ENCODE measurements around the gene SLC23A2.

DNA sequence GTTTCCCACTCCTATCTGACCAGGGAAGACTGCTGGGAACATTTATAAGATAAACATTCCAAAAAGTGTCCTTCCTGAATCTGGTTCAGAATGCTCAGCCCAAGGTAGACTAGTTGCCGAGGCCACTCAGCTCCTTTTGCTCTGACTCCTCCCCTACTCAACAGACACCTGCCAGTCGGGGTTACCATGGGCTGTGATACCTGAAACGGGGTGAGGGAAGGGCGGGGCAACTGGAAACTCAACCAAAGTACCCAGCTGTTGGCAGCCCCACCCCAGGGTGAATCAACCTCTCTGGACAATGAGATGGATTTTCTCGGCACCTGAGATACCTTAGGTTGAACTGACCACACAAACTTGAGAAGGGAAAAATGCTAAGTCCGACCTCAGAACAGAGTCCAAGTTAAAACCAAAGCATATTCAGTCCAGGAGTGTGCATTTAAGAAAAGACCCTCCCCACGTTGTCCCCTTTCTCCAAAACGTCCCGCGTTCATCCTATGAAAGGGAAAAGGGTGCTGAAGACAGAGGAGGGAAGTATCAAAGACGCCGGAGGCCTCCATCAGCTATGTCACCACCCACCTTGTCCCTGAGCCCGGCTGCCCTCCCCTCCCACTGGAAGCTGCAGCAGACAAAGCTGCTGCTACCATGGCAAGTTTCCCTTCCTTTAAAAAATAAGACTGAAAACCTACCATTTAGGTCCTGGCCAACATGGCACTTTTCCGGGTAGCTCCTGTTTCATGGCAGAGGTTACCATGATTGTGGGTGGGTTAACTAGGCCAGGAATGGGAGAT lies 100.1 kb downstream of the SLC23A2 start:
- TF ChIP-seq, protein P1, sequence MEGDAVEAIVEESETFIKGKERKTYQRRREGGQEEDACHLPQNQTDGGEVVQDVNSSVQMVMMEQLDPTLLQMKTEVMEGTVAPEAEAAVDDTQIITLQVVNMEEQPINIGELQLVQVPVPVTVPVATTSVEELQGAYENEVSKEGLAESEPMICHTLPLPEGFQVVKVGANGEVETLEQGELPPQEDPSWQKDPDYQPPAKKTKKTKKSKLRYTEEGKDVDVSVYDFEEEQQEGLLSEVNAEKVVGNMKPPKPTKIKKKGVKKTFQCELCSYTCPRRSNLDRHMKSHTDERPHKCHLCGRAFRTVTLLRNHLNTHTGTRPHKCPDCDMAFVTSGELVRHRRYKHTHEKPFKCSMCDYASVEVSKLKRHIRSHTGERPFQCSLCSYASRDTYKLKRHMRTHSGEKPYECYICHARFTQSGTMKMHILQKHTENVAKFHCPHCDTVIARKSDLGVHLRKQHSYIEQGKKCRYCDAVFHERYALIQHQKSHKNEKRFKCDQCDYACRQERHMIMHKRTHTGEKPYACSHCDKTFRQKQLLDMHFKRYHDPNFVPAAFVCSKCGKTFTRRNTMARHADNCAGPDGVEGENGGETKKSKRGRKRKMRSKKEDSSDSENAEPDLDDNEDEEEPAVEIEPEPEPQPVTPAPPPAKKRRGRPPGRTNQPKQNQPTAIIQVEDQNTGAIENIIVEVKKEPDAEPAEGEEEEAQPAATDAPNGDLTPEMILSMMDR (IDR thresholded peaks at IDR 0.05; ENCODE audit: low read depth, low read length) = no peak
- no peak for TF ChIP-seq MYC (IDR thresholded peaks at IDR 0.05; ENCODE audit: low read depth, low read length)

All from NB4 (cell line).